Measurements from ENCODE around the gene FNBP1L. TPM values are rescaled to one million over a fixed set of nuclear protein-coding genes. Genes with fewer than 3 reads are reported as not detected.

FNBP1L gene
- total RNA-seq, 1 experiment from 2014 or later = 119 TPM

- no peak overlapping the region for H4K91ac ChIP-seq (ENCODE audit: insufficient read length, low read depth, low read length)
- no peak overlapping the region for H3K4me2 ChIP-seq (ENCODE audit: insufficient read depth, insufficient read length, low read length)
- peaks cover 56% of the 10 kb centered on the region; the same call in 1 of the 2 replicates for H3K79me2 ChIP-seq (ENCODE audit: insufficient read depth, low read length)
- no peak overlapping the region for H3K18ac ChIP-seq (ENCODE audit: insufficient read length, low read depth, low read length)
- Mint-ChIP-seq H3K4me1 (peaks cover 33 to 39% of the 10 kb centered on the region in 2 experiments), H3K9me3 (peaks cover 0 to 10% of the 10 kb centered on the region in 2 experiments; a peak in 4 of 5 replicates), H3K36me3 (ENCODE audit: insufficient read depth in 1 of 3, low read depth in 3 of 3) (peaks cover 11 to 22% (median 18%) of the 10 kb centered on the region in 3 experiments), H3K4me3 (peak overlapping the region in 1 of 2 experiments; percentile 28; a peak in 2 of 5 replicates), H3K27me3 (ENCODE audit: low read depth) (no peaks in the 10 kb centered on the region), H3K27ac (peak overlapping the region; percentile 22 to 92 (median 82); a peak in 5 of 7 replicates)
- H3K56ac ChIP-seq (ENCODE audit: insufficient read length, low read depth, low read length) = no peak overlapping the region
- H3K23me2 ChIP-seq (ENCODE audit: insufficient read length, low read depth, low read length, poor library complexity, severe bottlenecking) = no peaks in the 10 kb centered on the region
- no peaks in the 10 kb centered on the region for H3K9me3 ChIP-seq (ENCODE audit: control insufficient read depth, low read depth, low read length)
- H2AFZ ChIP-seq (ENCODE audit: low read length) = no peak overlapping the region
- H3K27ac ChIP-seq (ENCODE audit: insufficient read length, low read depth, low read length) = no peak overlapping the region
- H3K4ac ChIP-seq (ENCODE audit: low read depth, low read length) = no peak overlapping the region
- no peaks in the 10 kb centered on the region for H3K27me3 ChIP-seq (ENCODE audit: insufficient read depth, low read length)
- no peak overlapping the region for H2AK5ac ChIP-seq (ENCODE audit: insufficient read length, low read length)
- TF ChIP-seq CTCF (conservative IDR thresholded peaks at IDR 0.05) = no peak
- H4K8ac ChIP-seq (replicated peaks; ENCODE audit: insufficient read length, low read depth, low read length) = no peak overlapping the region
- H2BK12ac ChIP-seq (ENCODE audit: insufficient read length, low read depth, low read length) = no peak overlapping the region
- no peak overlapping the region for H3K14ac ChIP-seq (ENCODE audit: insufficient read depth, low read length)
- H3K9ac ChIP-seq (ENCODE audit: extremely low read depth, insufficient read length, low read length) = no peak overlapping the region
- no peak overlapping the region for H4K5ac ChIP-seq (ENCODE audit: insufficient read length, low read depth, low read length)
- no peaks in the 10 kb centered on the region for H4K20me1 ChIP-seq (ENCODE audit: control insufficient read depth, insufficient read depth, insufficient read length)
- H3K79me1 ChIP-seq (ENCODE audit: insufficient read depth, low read depth, low read length, poor library complexity, severe bottlenecking) = peaks cover 2% of the 10 kb centered on the region
- DNase-seq = peak; percentile 37
- H2BK20ac ChIP-seq (ENCODE audit: low read depth, low read length, poor library complexity, severe bottlenecking) = no peak overlapping the region
- no peak overlapping the region for H2BK120ac ChIP-seq (ENCODE audit: low read depth, low read length, poor library complexity, severe bottlenecking)
- WGBS (ENCODE audit: extremely low coverage, insufficient read length, low lambda C conversion rate) = no CpG with 5 or more reads among the region's 6 CpGs
- H2BK15ac ChIP-seq (ENCODE audit: low read depth, low read length) = no peak overlapping the region
- H3K23ac ChIP-seq (ENCODE audit: insufficient read length, low read depth, low read length) = no peak overlapping the region
- no peak overlapping the region for H2BK5ac ChIP-seq (ENCODE audit: insufficient read length, low read length)
- no peaks in the 10 kb centered on the region; the same call in 1 of the 2 replicates for H3K4me1 ChIP-seq (ENCODE audit: insufficient read depth, low read length)
- no peak overlapping the region for H3T11ph ChIP-seq (ENCODE audit: low read length)
Observed at GRCh38 chr1:93471284-93471683, 23.4 kb downstream of the FNBP1L start.
